GM18505 (cell line): ENCODE results near the gene MREG.
A peak's percentile ranks its signal among the peaks of the same experiment; 100 is the strongest.

ENCODE experiments used
- ATAC-seq: cut with Tn5 transposase; IDR thresholded peaks from one replicate; pipeline ENCODE4 v1.9.1; 2021; ENCODE audit not compliant: unreplicated experiment
- POLR2A ChIP-seq: IDR thresholded peaks from 4 replicates; pipeline ENCODE4 v1.6.1; 2011; ENCODE audit warnings: borderline replicate concordance; ENCODE audit not compliant: insufficient read depth, insufficient read length; ENCODE audit errors: extremely low read depth

The MREG gene

DNA sequence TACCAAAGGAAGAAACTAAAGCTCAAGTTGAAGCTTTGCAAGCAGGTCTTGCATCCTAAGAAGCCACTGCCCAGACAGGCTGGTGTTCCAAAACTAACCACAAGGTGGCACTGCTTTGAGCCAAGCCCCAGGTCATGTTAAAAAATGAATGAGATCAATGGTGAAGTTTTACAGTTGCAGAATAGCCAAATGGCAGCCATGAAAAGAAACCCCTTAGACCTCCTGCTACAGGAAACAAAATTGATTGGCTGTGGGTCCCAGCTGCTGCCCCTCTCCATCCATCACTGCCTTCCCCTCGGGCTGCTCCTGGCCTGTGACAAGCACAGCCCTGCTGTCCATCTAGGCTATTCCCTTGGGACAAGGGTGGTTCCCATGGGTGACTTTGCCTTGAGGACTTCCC, 20.7 kb upstream of the MREG start:
- TF ChIP-seq POLR2A: no peak
- ATAC-seq: no peak

GRCh38 chr2:216033403-216033802, 20.1 kb upstream of the MREG start:
- no peak for ATAC-seq
- no peak for TF ChIP-seq POLR2A

GRCh38 chr2:216031960-216032689, 18.8 kb upstream of the MREG start:
- peak; percentile 73 for ATAC-seq
- TF ChIP-seq POLR2A: peak; percentile 46

- TF ChIP-seq POLR2A: no peak
- ATAC-seq: no peak
These were observed 16.9 kb upstream of the MREG start for GRCh38 chr2:216030216-216030615.

- no peak for ATAC-seq
- TF ChIP-seq POLR2A: no peak
These were observed 16.2 kb upstream of the MREG start for GRCh38 chr2:216029416-216030129.

GRCh38 chr2:216024779-216025336, 11.5 kb upstream of the MREG start:
- TF ChIP-seq POLR2A: no peak
- ATAC-seq: no peak

DNA sequence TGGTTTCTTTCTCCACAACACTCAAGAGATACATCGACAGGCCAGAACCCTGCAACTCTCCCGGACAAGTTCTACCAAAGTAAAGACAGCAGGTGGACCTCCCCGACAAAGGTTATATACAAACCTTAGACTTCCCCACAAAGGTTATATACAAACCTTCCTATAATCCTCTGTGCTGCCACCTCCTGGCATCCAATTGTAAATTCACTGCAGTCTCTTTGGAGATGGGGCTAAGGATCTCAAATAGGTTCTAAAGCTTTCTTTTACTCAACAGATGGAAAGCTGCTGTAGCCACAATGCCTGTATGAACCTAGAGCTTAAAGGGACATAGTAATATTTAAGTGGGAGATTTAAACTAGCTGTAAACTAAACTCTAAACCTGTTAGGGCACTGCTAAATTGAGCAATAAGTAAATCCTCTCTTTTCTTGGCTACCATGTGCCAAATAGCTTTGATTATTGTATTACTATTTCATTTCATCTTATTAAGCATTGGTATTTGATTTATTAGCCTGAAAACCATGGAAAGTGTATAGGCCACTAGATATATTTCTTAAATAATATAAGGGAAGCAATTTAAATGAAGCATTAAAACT, 9.8 kb upstream of the MREG start:
- peak; percentile 83 for ATAC-seq
- TF ChIP-seq POLR2A: no peak

DNA sequence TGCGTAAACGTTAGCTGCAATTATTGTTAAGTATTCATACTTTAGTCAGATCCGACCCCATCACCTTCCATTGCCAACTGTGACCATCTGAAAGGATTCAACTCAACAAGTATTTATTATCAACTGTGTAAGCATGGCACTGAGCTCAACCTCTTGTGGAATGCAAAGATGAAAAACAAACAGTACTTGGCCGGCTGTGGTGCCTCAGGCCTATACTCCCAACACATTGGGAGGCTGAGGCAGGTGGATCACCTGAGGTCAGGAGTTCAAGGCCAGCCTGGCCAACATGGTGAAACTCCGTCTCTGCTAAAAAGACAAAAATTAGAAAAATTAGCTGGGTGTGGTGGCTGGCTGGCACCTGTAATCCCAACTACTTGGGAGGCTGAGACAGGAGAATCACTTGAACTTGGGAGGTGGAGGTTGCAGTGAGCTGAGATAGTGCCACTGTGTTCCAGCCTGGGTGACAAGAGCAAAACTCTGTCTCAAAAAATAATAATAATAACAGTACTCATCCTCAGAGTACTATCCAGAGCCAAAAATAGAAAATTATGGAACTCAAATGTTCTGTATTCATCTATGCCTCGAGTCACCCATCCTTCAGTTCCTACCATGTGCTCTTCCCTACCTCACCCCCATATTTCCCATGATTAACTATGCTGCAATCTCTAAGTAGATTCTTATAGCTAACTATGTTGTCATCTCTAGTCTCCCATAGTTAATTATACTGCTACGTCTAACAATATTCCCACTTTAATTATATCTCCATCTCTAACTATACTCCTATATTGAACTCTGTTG, 8.6 kb upstream of the MREG start:
- ATAC-seq: no peak

DNA sequence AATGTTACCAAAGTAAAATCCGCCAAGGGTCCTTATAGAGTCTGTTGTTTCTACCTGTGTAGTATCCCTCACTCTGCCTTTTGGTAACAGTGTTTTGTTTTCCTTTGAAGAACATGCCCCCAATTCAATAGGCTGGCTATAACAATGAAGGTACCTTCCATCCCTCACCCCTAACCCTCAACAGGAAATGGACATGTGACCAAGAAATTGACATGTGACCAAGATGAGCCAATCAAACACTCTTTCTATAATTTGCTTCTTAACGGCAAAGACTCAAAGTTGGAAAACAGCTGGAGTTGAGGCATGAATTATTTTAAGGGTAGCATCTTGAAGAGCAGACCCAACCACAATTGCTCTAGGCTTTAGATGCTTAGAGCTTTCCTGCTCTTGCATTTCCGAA, 5.4 kb upstream of the MREG start:
- TF ChIP-seq POLR2A: no peak
- no peak for ATAC-seq

More for the DNA sequence above, 8.6 kb upstream of the MREG start:
- TF ChIP-seq POLR2A: no peak

DNA sequence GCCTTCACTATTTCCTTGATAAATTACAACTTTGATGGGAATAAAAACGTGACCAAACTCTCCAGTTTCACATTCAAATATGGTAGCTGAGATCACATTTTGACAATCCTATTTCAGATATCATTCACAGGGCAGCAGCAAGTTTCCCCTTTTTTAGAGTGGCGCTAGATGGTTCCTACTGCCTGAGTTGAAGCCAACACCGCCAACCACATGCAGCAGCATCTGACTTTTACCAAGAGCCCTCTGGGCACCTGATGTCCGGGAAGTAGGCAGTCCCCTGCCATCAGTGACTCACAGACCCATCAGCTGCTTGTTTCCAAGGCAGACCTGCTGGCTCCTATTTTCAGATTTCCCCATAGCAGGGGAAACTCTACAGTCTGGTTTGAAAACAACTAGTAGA, 4.0 kb upstream of the MREG start:
- peak; percentile 35 for ATAC-seq
- no peak for TF ChIP-seq POLR2A

GRCh38 chr2:216016581-216016980, 3.2 kb upstream of the MREG start:
- no peak for TF ChIP-seq POLR2A
- no peak for ATAC-seq

GRCh38 chr2:216015722-216016464, 2.5 kb upstream of the MREG start:
- peak; percentile 63 for ATAC-seq
- peak; percentile 46 for TF ChIP-seq POLR2A
